Measurements from ENCODE around the gene VPS13D.
A peak's percentile ranks its signal among the peaks of the same experiment; 100 is the strongest.

Gene VPS13D

DNA sequence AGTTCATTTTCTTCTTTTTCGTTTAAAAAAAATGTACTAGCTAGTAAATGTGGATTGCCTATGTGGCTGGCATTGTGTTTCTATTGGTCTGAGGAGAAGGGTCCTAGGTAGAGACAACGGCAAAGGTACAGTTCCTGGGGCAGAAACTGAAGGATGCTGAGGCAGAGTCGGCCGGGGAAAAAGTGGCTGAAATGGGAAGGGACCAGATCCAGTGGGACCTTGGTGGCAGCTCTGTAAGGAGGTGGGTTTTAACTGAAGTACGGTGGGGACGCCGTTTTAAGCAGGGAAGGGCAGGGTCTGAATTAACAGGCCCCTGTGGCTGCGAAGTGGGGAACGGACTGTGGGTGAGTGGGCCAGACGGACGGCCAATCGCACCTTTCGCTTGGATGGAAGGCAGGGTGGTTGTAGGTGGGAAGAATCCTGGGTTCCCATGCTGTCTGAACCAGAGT, 420 bp upstream of the VPS13D start:
- DNase-seq, result no peak

GRCh38 chr1:12230549-12231275, 882 bp downstream of the VPS13D start:
- no peak for DNase-seq

GRCh38 chr1:12231276-12231595, 1.4 kb downstream of the VPS13D start:
- no peak for DNase-seq

GRCh38 chr1:12232221-12232620, 2.4 kb downstream of the VPS13D start:
- DNase-seq, result no peak

DNA sequence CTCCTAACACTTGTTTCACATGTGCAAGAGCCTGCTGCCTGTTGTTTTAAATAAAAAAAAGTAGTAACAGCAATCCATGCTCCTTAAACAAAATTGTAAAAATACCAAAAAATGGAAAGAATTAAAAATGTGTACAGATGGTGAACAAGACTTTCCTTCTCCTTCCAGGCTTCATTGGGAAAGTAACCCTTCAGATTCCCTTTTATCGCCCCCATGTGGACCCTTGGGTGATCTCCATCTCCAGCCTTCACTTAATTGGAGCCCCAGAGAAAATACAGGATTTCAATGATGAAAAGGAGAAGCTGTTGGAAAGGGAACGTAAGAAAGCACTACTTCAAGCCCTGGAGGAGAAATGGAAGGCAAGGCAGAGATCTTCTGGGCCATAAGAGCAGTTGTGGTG, 14.2 kb downstream of the VPS13D start:
- DNase-seq, result no peak

DNA sequence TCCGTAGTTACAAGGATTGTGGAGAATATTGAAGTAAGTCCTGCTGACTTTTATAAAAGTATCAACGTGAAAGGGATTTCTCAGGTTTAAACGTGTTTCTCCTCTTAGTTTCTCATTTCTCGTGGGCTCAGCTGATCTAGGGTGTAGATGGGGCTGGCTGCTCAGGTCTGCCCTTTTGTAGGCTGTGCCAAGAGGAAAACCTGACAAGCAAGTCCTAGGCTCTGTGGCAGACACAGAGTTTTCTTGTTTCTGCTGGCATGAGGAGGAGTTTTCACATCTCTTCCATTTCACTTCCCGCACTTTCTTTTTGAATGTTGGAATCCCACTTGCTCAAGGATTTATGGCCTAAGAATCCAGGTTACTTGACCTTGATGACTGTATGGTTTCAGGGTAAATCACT, 14.8 kb downstream of the VPS13D start:
- no peak for DNase-seq

DNA sequence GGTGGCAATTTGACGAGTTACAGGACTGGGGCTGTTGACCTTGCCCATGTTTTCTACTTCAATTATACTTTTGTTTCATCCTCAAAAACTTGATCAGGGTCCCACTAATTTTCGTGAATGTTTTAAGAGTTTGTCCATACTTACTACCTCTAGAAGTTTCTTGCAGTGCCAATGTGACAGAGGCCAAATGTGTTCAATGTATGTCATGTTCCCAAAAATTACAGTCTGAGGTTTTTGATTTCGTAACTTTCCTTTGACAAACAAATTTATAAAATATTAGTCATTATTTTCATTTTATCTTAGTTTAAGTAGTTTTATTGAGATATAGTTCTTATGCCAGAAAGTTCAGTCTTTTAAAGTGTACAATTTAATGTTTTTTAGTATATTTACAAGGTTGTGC, 15.3 kb downstream of the VPS13D start:
- DNase-seq, result no peak

- no peak for DNase-seq
These were observed 15.9 kb downstream of the VPS13D start for GRCh38 chr1:12245733-12246132.

DNA sequence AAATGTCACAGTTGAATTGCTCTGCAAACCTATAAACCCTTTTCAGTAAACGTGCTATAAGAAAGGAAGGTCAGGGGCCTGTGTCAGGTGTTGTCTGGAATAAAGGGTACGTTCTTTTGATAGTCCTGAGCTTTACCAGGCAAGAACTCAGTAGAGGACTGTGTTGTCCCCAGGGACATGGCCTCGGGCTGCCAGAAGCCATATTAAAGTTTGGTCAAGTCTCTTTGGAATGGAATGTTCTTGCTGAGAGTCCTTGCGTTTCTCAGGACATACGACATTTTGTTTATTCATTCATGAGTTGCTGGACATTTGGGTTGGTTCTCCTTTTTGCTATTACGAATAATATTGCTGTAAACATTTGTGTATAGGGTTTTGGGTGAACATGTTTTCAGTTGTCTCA, 16.8 kb downstream of the VPS13D start:
- DNase-seq, result no peak

GRCh38 chr1:12249181-12249580, 19.4 kb downstream of the VPS13D start:
- DNase-seq, result no peak

GRCh38 chr1:12249748-12250147, 19.9 kb downstream of the VPS13D start:
- DNase-seq, result no peak

GRCh38 chr1:12251442-12251841, 21.6 kb downstream of the VPS13D start:
- DNase-seq, result no peak

GRCh38 chr1:12255913-12256312, 26.1 kb downstream of the VPS13D start:
- no peak for DNase-seq

GRCh38 chr1:12258272-12258671, 28.4 kb downstream of the VPS13D start:
- no peak for DNase-seq

DNA sequence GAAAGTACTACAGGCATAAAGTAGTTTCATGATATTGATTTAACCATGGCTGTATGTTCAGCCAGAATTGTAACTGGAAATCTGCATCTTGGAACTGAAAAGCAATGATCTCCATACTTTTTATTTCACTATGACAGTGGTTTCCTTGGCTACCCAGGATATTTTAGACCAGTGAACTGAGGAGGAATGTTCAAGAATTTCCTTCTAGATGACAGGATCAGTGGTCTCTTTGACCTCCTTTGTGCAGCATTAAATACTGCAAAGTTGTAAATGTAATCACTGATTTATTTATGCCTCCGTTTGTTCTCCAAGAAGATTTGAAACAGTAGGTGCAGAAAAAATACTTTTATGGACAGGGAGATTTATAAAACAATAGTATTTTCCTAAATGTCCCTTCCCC, 39.5 kb downstream of the VPS13D start:
- DNase-seq, result no peak

DNA sequence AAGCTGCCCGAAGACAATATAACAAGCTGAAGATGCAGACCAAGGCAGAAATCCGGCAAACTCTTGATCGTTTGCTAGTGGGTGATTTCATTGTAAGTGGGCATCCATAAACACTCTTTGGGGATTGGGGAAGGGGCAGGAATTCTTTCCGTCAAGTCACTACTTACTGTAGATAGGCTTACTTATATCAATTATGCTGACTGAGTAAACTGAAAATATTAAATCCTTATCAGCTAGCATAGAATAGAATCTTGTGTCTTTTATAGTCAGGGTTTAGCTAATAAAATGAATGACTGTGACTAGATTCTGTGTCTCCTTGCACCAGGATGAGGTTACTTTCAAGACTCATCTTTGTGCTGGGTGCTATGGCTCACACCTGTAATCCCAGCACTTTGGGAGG, 41.2 kb downstream of the VPS13D start:
- DNase-seq, result no peak

- DNase-seq, result no peak
These were observed 42.9 kb downstream of the VPS13D start for GRCh38 chr1:12272770-12273169.

GRCh38 chr1:12275370-12275769, 45.5 kb downstream of the VPS13D start:
- DNase-seq, result peak; percentile 40

- peak; percentile 9 for DNase-seq
These were observed 46.4 kb downstream of the VPS13D start for GRCh38 chr1:12276225-12276624.

DNA sequence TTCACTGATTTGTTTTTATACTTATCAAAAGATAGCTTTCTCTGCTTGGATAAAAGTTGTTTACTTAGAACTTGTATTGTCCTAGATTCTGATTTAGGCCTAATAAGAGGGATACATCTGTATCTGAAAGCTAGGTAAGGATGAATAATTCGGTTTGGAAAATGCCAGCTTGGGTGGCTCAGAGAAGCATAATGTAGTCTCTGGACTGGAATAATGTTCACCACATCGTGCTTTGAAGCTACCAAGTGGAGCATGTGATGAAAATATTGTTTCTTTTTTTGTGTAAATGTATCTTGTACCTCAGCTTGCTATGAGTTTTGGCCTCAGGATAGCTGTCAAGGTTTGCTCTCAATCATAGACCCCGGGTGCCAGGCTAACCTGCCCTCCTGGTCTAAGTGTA, 49.2 kb downstream of the VPS13D start:
- DNase-seq, result no peak

GRCh38 chr1:12279728-12280464, 50.1 kb downstream of the VPS13D start:
- no peak for DNase-seq

DNA sequence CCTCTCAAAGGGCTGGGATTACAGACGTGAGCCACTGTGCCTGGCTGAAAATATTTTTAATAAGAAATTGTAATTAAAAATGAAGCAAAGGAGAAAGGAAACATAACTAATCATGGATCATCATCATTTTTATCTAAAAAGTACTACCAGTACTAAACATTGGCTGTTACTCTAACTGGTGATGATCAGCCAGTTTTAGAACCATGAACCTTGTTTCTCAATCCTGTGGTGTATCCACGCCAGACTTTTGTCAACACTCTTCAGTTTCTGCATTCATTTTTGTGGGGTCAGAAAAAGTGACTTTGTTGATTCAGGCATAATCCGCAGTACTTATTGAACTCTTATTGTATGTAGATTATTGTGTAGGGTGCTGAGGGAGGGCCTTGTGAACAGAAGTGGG, 52.3 kb downstream of the VPS13D start:
- DNase-seq, result no peak

DNA sequence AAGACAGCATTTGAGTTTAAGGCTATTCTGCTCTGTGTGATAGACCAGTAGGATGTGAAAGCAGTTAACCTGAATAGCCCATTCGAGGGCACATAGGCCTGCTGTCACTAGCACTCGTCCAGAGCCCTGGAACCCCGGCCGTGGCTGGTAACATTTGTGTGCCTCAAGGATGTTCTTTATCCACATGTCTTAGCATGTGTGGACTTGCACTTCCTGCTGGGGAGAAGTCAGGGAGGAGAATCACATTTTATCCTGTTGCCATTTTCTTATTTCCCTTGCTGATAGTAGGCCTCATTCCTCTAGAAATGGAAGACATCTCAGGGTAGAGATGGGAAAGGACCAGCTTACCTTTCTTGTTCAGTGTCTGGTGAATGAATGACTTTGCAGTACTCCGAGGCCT, 54.7 kb downstream of the VPS13D start:
- no peak for DNase-seq

DNA sequence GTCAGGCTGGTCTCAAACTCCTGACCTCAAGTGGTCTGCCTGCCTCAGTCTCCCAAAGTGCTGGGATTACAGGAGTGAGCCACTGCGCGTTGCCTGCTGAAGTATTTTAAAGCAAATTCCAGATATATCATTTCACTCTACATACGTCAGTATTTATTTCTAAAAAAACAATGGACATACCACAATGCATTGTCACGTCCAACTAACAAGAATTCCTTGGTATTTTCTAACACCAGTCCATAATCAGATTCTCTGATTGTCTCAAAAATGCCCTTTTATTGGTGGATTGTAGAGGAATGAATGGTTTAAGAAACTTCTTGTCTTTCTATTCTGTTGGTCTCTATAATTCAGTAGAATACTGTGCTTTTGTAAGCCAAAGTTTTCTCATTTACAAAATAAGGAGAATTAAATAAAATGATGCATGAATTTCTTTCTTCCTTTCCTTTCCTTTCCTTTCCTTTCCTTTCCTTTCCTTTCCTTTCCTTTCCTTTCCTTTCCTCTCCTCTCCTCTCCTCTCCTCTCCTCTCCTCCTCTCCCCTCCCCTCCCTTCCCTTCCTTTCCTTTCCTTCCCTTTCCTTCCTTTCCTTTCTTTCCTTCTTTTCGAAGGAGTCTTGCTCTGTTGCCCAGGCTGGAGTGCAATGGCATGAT, 55.8 kb downstream of the VPS13D start:
- no peak for DNase-seq

Data from activated naive CD4-positive, alpha-beta T cell treated with Interleukin-2 at 50 U/mL for 16 hours (primary cell).